Nephron progenitor cell (in vitro differentiated cells): ENCODE results near the gene SPATA6L.

Source experiments
- DNase-seq: peaks from one replicate; pipeline ENCODE4 v3.0.0; 2021
- H3K27ac Mint-ChIP-seq: 2 replicates; pipeline ENCODE4 v1.8.0; 2021; ENCODE audit warnings: mild to moderate bottlenecking, moderate library complexity, mixed read lengths
- H3K27me3 Mint-ChIP-seq: 2 replicates; pipeline ENCODE4 v1.8.0; 2021; ENCODE audit warnings: mild to moderate bottlenecking, low read depth, mixed read lengths; ENCODE audit not compliant: poor library complexity
- H3K36me3 Mint-ChIP-seq: 2 replicates; pipeline ENCODE4 v1.8.0; 2021; ENCODE audit warnings: low read depth, mixed read lengths
- H3K4me1 Mint-ChIP-seq: 2 replicates; pipeline ENCODE4 v1.8.0; 2021; ENCODE audit warnings: mixed read lengths
- H3K4me3 Mint-ChIP-seq: 2 replicates; pipeline ENCODE4 v1.8.0; 2021; ENCODE audit warnings: mild to moderate bottlenecking, moderate library complexity, mixed read lengths
- H3K9me3 Mint-ChIP-seq: 2 replicates; pipeline ENCODE4 v1.8.0; 2021; ENCODE audit warnings: mild to moderate bottlenecking, moderate library complexity, mixed read lengths
- CTCF ChIP-seq: fragments of 200-600 bp; sonication (generic); IDR thresholded peaks from 2 replicates; pipeline ENCODE4 v1.5.0; 2021; ENCODE audit warnings: antibody characterized with exemption

The SPATA6L gene

GRCh38 chr9:4680750-4681149 lies 14.5 kb upstream of the SPATA6L start:
- Mint-ChIP-seq H3K27ac (no peak overlapping the region), H3K4me3 (no peak overlapping the region), H3K9me3 (no peaks in the 10 kb centered on the region), H3K4me1 (no peaks in the 10 kb centered on the region), H3K27me3 (no peaks in the 10 kb centered on the region), H3K36me3 (peaks cover 12% of the 10 kb centered on the region)
- DNase-seq: no peak
- TF ChIP-seq CTCF: no peak

GRCh38 chr9:4680173-4680525 lies 13.9 kb upstream of the SPATA6L start:
- Mint-ChIP-seq H3K4me3 (no peak overlapping the region), H3K4me1 (no peaks in the 10 kb centered on the region), H3K36me3 (peaks cover 8% of the 10 kb centered on the region), H3K9me3 (no peaks in the 10 kb centered on the region), H3K27me3 (no peaks in the 10 kb centered on the region), H3K27ac (no peak overlapping the region)
- TF ChIP-seq CTCF: no peak
- DNase-seq: no peak

GRCh38 chr9:4679268-4680172 lies 13.2 kb upstream of the SPATA6L start, which contains the start of gene CDC37L1:
CDC37L1 (plus strand) TSS chr9:4679569; CDS start chr9:4679768, 199 bp downstream.
- no peak within 1 kb of the TSS for H3K4me3 Mint-ChIP-seq
- DNase-seq: peak; percentile 100
- H3K9me3 Mint-ChIP-seq: no peaks in the 10 kb centered on the region
- peak; percentile 54 for TF ChIP-seq CTCF
- H3K27ac Mint-ChIP-seq: no peak within 1 kb of the TSS
- no peaks in the 10 kb centered on the region for H3K4me1 Mint-ChIP-seq
- peaks cover 3% of the 10 kb centered on the region for H3K36me3 Mint-ChIP-seq
- no peaks in the 10 kb centered on the region for H3K27me3 Mint-ChIP-seq

GRCh38 chr9:4678679-4679267 lies 12.5 kb upstream of the SPATA6L start:
- Mint-ChIP-seq H3K36me3 (no peaks in the 10 kb centered on the region), H3K4me1 (no peaks in the 10 kb centered on the region), H3K4me3 (no peak overlapping the region), H3K27me3 (no peaks in the 10 kb centered on the region), H3K9me3 (no peaks in the 10 kb centered on the region), H3K27ac (no peak overlapping the region)
- DNase-seq: peak; percentile 4
- TF ChIP-seq CTCF: no peak

GRCh38 chr9:4677392-4677791 lies 11.1 kb upstream of the SPATA6L start:
- no peak overlapping the region for H3K27ac Mint-ChIP-seq
- DNase-seq: no peak
- H3K36me3 Mint-ChIP-seq: no peaks in the 10 kb centered on the region
- no peak overlapping the region for H3K4me3 Mint-ChIP-seq
- no peaks in the 10 kb centered on the region for H3K27me3 Mint-ChIP-seq
- no peaks in the 10 kb centered on the region for H3K9me3 Mint-ChIP-seq
- TF ChIP-seq CTCF: no peak
- H3K4me1 Mint-ChIP-seq: no peaks in the 10 kb centered on the region
